Activated CD8-positive, alpha-beta T cell treated with anti-CD3 and anti-CD28 coated beads, Interleukin-2, amount 10 ng/mL, durations not matched to agents 7 days and 5 days (primary cell): Measurements from ENCODE around the gene EDA2R. TPM values are rescaled to one million over a fixed set of nuclear protein-coding genes. Genes with fewer than 3 reads are reported as not detected.

Experiments used
- ATAC-seq: fragments of 150-1000 bp; cut with Tn5 transposase; one replicate; pipeline ENCODE4 v1.10.0; 2021; ENCODE audit warnings: moderate library complexity
- CTCF ChIA-PET: fragments of 350-600 bp; sonication (Branson Sonifier 250); formaldehyde crosslinking; loops from one replicate; lab custom pipeline; 2021; ENCODE audit warnings: antibody characterized with exemption; lab: Charles Lee
- POLR2A ChIA-PET: fragments of 350-600 bp; sonication (Branson Sonifier 250); formaldehyde crosslinking; loops from one replicate; lab custom pipeline; 2021; ENCODE audit warnings: antibody characterized with exemption; lab: Charles Lee
- DNase-seq: peaks from one replicate; pipeline ENCODE4 v3.0.0-alpha.2; 2020
- H3K27ac Mint-ChIP-seq: one replicate; pipeline ENCODE4 v1.8.0; 2021; ENCODE audit warnings: mild to moderate bottlenecking, mixed read lengths
- H3K27me3 Mint-ChIP-seq: one replicate; pipeline ENCODE4 v1.8.0; 2021; ENCODE audit warnings: low read depth, mixed read lengths
- H3K36me3 Mint-ChIP-seq: one replicate; pipeline ENCODE4 v1.8.0; 2021; ENCODE audit warnings: low read depth, mixed read lengths
- H3K4me1 Mint-ChIP-seq: one replicate; pipeline ENCODE4 v1.8.0; 2021; ENCODE audit warnings: low read depth, mixed read lengths
- H3K4me3 Mint-ChIP-seq: one replicate; pipeline ENCODE4 v1.8.0; 2021; ENCODE audit warnings: mild to moderate bottlenecking, mixed read lengths
- H3K9me3 Mint-ChIP-seq: one replicate; pipeline ENCODE4 v1.8.0; 2022; ENCODE audit warnings: mixed read lengths; ENCODE audit not compliant: insufficient read depth
- total RNA-seq, 2 experiments: library from RNA; stranded (reverse); gene quantifications; one replicate each; pipeline ENCODE4 v1.2.3, GENCODE V29; 2021

EDA2R gene
- total RNA-seq, 2 experiments from 2014 or later: 2.7 to 2.9 TPM

- no peaks in the 10 kb centered on the region for H3K9me3 Mint-ChIP-seq
- ATAC-seq (no peak), DNase-seq (no peak)
- ChIA-PET CTCF (no interaction called here), POLR2A (no interaction called here)
- H3K4me1 Mint-ChIP-seq: peaks cover 7% of the 10 kb centered on the region
- H3K27ac Mint-ChIP-seq: no peak overlapping the region
- H3K4me3 Mint-ChIP-seq: no peak overlapping the region
- no peaks in the 10 kb centered on the region for H3K27me3 Mint-ChIP-seq
- peaks cover 4% of the 10 kb centered on the region for H3K36me3 Mint-ChIP-seq
Measured at GRCh38 chrX:66633541-66633940, 5.3 kb downstream of the EDA2R start.

GRCh38 chrX:66632981-66633380 lies 5.9 kb downstream of the EDA2R start:
- ATAC-seq: no peak
- no peaks in the 10 kb centered on the region for H3K27me3 Mint-ChIP-seq
- POLR2A ChIA-PET: no interaction called here

DNA sequence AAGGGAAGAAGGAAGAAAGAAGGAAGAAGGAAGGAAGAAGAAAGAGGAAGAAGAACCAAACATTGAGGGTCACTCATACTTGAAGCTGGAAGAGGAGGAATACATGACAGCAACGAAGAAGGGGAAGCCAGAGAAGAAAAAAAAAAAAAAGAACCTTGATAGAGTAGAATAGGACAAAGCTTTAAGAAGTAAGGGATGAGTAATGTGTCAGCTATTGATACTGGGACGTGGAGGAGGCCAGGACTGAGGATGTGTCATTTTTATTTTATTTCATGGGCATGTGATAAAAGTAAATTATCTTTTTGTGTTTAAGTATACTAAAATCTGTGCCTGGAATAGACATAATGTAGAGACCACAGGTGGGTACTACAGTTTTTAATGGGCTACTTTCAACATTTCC lies 6.4 kb downstream of the EDA2R start:
- Mint-ChIP-seq H3K4me1 (peaks cover 7% of the 10 kb centered on the region), H3K36me3 (peaks cover 4% of the 10 kb centered on the region), H3K9me3 (no peaks in the 10 kb centered on the region), H3K4me3 (no peak overlapping the region), H3K27ac (no peak overlapping the region), H3K27me3 (no peaks in the 10 kb centered on the region)
- CTCF ChIA-PET: no interaction called here
- DNase-seq: no peak
- ATAC-seq: no peak
- POLR2A ChIA-PET: no interaction called here

More at GRCh38 chrX:66632981-66633380, 5.9 kb downstream of the EDA2R start:
- peaks cover 6% of the 10 kb centered on the region for H3K4me1 Mint-ChIP-seq
- no peak overlapping the region for H3K4me3 Mint-ChIP-seq
- CTCF ChIA-PET: no interaction called here
- no peak for DNase-seq
- no peaks in the 10 kb centered on the region for H3K9me3 Mint-ChIP-seq
- no peak overlapping the region for H3K27ac Mint-ChIP-seq
- H3K36me3 Mint-ChIP-seq: peaks cover 4% of the 10 kb centered on the region

DNA sequence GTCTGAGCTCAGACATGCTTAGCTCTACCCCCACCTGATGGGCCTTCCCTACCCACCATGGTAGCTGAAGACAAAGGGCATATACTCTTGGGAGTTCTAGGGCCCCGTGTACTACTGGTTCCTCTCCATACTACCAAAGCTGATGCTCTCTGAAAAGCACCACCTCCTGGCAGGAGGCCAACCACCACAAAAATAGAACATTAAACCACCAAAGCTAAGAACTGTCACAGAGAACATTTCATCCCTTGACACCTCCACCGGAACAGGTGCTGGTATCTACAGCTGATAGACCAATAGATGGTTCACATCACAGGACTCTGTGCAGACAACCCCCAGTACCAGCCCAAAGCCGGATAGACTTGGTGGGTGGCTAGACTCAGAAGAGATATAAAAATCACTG lies 13.4 kb downstream of the EDA2R start:
- DNase-seq (no peak), ATAC-seq (no peak)
- Mint-ChIP-seq H3K27me3 (no peaks in the 10 kb centered on the region), H3K27ac (no peak overlapping the region), H3K9me3 (no peaks in the 10 kb centered on the region), H3K4me3 (no peak overlapping the region), H3K4me1 (peaks cover 4% of the 10 kb centered on the region), H3K36me3 (no peaks in the 10 kb centered on the region)
- CTCF ChIA-PET: no interaction called here
- POLR2A ChIA-PET: no interaction called here

DNA sequence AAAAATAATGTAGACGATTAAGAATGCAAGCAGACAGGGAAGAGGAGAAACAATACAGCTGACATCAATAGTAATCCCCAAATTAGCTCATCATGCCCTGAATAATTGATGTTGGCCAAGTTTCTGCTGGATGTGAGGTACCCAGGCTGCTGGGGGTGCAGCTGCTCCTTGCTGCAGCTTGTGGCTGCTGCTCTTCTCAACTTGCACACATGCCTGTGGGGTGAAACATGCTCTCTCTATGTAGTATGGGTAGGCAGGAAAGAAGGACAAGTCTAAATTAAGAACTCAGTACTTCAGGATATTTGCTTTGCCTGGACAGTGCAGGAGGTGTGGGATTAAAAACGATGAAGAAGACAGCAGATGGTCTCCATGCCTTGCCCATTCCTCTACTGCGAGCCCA lies 16.7 kb downstream of the EDA2R start:
- ATAC-seq: no peak

DNA sequence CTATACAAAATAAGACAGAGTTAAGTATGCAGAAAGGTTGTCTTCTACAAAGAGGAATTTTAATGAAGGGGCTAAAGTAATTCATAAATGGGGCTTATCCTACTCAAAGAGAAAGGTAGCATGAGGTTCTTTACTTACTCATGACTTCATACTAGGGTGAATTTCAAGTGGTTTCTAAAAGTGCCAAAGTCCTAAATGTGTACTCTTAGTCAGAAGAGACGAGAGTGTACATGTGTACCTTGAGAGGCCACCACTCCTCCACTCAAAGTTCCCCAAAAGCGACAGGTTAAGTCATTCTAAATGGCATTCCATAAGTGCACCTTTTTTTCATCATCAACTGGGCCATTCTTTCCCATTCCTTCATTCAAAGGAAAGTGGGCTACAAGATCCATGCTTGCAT lies 21.9 kb downstream of the EDA2R start:
- no peaks in the 10 kb centered on the region for H3K27me3 Mint-ChIP-seq
- no peak overlapping the region for H3K27ac Mint-ChIP-seq
- ChIA-PET CTCF (no interaction called here), POLR2A (no interaction called here)
- no peaks in the 10 kb centered on the region for H3K4me1 Mint-ChIP-seq
- no peak overlapping the region for H3K4me3 Mint-ChIP-seq
- no peaks in the 10 kb centered on the region for H3K9me3 Mint-ChIP-seq
- no peaks in the 10 kb centered on the region for H3K36me3 Mint-ChIP-seq
- DNase-seq: no peak
- ATAC-seq: no peak

More for the DNA sequence above, 16.7 kb downstream of the EDA2R start:
- H3K27ac Mint-ChIP-seq: no peak overlapping the region
- H3K4me3 Mint-ChIP-seq: no peak overlapping the region
- no peaks in the 10 kb centered on the region for H3K27me3 Mint-ChIP-seq
- H3K4me1 Mint-ChIP-seq: peaks cover 2% of the 10 kb centered on the region
- CTCF ChIA-PET: no interaction called here
- DNase-seq: no peak
- POLR2A ChIA-PET: no interaction called here
- no peaks in the 10 kb centered on the region for H3K36me3 Mint-ChIP-seq
- no peaks in the 10 kb centered on the region for H3K9me3 Mint-ChIP-seq

- no peak overlapping the region for H3K27ac Mint-ChIP-seq
- ATAC-seq (no peak), DNase-seq (no peak)
- CTCF ChIA-PET: no interaction called here
- H3K27me3 Mint-ChIP-seq: no peaks in the 10 kb centered on the region
- no peaks in the 10 kb centered on the region for H3K4me1 Mint-ChIP-seq
- H3K9me3 Mint-ChIP-seq: no peaks in the 10 kb centered on the region
- POLR2A ChIA-PET: no interaction called here
- H3K36me3 Mint-ChIP-seq: peaks cover under 1% of the 10 kb centered on the region
- H3K4me3 Mint-ChIP-seq: no peak overlapping the region
Measured at GRCh38 chrX:66602381-66602938, 36.4 kb downstream of the EDA2R start.

DNA sequence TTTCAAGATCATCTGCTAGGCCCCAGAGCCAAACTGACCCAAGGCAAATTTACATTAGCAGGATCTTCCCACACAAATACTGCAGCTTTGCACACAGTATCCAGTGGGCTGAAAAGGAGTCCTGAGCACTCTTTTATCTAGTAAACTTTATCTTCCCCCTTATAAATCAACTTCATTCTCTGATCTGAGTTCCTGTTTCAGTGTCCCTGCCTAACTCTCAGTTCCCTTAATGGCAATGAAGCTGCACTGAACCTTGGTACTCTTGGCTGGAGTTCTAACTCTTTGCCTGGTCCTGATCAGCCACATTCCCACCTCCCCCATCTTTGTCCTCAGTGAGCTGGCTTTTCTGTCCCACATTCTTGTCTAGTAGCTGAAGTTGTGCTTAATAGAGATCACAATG lies 37.4 kb downstream of the EDA2R start:
- Mint-ChIP-seq H3K36me3 (peaks cover 5% of the 10 kb centered on the region), H3K9me3 (no peaks in the 10 kb centered on the region), H3K4me1 (no peaks in the 10 kb centered on the region), H3K27me3 (no peaks in the 10 kb centered on the region), H3K4me3 (no peak overlapping the region), H3K27ac (no peak overlapping the region)
- POLR2A ChIA-PET: no interaction called here
- ATAC-seq (no peak), DNase-seq (no peak)
- CTCF ChIA-PET: no interaction called here

DNA sequence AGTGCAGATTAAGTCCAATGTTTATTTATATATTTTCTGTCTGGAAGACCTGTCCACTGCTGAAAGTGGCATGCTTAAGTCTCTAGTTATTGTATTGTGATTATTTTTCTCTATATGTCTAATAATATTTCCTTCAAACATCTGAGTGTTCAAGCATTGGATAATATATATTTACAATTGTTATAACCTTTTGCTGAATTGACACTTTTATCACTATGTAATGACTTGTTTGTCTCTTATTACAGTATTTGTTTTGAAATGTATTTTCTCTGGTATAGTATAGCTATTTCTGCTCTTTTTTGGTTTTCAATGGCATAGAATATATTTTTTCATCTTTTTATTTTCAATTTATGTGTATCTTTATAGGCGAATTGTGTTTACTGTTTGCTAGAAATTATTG lies 59.7 kb downstream of the EDA2R start:
- POLR2A ChIA-PET: no interaction called here
- CTCF ChIA-PET: no interaction called here
- H3K9me3 Mint-ChIP-seq: no peaks in the 10 kb centered on the region

DNA sequence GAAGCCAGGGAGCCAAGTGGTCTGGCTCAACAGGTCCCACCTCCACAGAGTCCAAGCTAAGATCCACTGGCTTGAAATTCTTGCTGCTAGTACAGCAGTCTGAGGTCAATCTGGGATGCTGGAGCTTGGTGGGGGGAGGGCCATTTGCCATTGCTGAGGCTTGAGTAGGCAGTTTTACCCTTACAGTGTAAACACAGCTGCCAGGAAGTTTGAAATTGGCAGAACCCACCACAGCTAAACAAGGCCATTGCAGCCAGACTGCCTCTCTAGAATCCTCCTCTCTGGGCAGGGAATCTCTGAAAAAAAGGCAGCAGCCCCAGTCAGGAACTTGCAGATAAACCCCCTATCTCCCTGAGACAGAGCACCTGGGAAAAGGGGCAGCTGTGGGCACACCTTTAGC lies 84.9 kb downstream of the EDA2R start:
- Mint-ChIP-seq H3K4me3 (no peak overlapping the region), H3K9me3 (no peaks in the 10 kb centered on the region), H3K4me1 (no peaks in the 10 kb centered on the region), H3K36me3 (no peaks in the 10 kb centered on the region), H3K27me3 (no peaks in the 10 kb centered on the region), H3K27ac (no peak overlapping the region)
- ChIA-PET CTCF (no interaction called here), POLR2A (no interaction called here)
- ATAC-seq (no peak), DNase-seq (no peak)

More for the DNA sequence above, 59.7 kb downstream of the EDA2R start:
- no peaks in the 10 kb centered on the region for H3K27me3 Mint-ChIP-seq
- H3K36me3 Mint-ChIP-seq: no peaks in the 10 kb centered on the region
- H3K4me1 Mint-ChIP-seq: no peaks in the 10 kb centered on the region
- ATAC-seq: no peak
- H3K27ac Mint-ChIP-seq: no peak overlapping the region
- no peak for DNase-seq
- no peak overlapping the region for H3K4me3 Mint-ChIP-seq

DNA sequence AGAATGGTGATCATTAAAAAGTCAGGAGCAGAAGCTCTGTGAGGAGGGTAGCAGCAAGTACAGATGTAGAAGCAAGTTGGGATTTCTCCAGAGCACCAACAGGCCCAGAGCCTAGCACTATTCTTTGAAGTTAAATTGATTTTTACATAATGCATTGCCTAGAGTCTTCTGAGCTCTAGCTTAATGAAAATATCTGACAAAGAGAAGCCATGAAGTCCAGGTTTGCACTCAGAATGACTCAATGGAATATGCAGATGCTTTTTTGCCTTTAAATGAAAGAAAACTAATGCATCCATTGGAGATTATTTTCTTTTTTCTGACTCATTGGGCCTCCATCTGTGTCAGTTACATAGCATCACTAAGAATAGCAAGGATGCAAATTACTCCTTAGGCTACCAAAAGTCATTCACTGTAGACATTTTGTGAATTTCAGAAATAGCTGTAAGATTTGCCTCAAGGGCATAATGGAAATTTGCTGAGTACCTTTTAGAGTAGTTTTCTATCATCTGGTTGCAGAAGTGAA lies 91.0 kb downstream of the EDA2R start:
- Mint-ChIP-seq H3K27me3 (no peaks in the 10 kb centered on the region), H3K4me1 (no peaks in the 10 kb centered on the region), H3K27ac (no peak overlapping the region), H3K36me3 (no peaks in the 10 kb centered on the region), H3K9me3 (no peaks in the 10 kb centered on the region), H3K4me3 (no peak overlapping the region)
- POLR2A ChIA-PET: no interaction called here
- CTCF ChIA-PET: no interaction called here
- no peak for ATAC-seq
- no peak for DNase-seq
